Suprapubic skin (tissue), 4 donors: ENCODE measurements around the gene RXFP4. TPM values are rescaled to one million over a fixed set of nuclear protein-coding genes. Genes with fewer than 3 reads are reported as not detected.

Experiments used
- DNase-seq, 2 donors: peaks; one replicate each; pipeline ENCODE4 v3.0.0-alpha.2; 2019; ENCODE audit warnings: low spot score in 2 of 2
- H3K27ac ChIP-seq: fragments of 200-600 bp; sonication (generic); one replicate; pipeline ENCODE4 v1.5.1; 2019
- H3K27me3 ChIP-seq: fragments of 200-600 bp; sonication (generic); one replicate; pipeline ENCODE4 v1.5.1; 2019
- H3K36me3 ChIP-seq: fragments of 200-600 bp; sonication (generic); one replicate; pipeline ENCODE4 v1.5.1; 2019
- H3K4me1 ChIP-seq: fragments of 200-600 bp; sonication (generic); one replicate; pipeline ENCODE4 v1.5.1; 2019
- H3K4me3 ChIP-seq: fragments of 200-600 bp; sonication (generic); one replicate; pipeline ENCODE4 v1.5.1; 2019; ENCODE audit warnings: mild to moderate bottlenecking
- H3K9me3 ChIP-seq: fragments of 200-600 bp; sonication (generic); one replicate; pipeline ENCODE4 v1.5.1; 2019
- CTCF ChIP-seq, 2 donors: fragments of 200-600 bp in 1 of 2; fragments of 450-650 bp in 1 of 2; sonication (generic) in 1 of 2; IDR thresholded peaks; one replicate each; pipeline ENCODE4 v1.5.1; 2016 to 2019; ENCODE audit warnings: antibody characterized with exemption in 2 of 2, mild to moderate bottlenecking in 1 of 2, moderate library complexity in 1 of 2
- EP300 ChIP-seq: sonication (generic); formaldehyde crosslinking; IDR thresholded peaks from one replicate; pipeline ENCODE4 v1.6.1; 2017; ENCODE audit warnings: antibody characterized with exemption
- POLR2A ChIP-seq, 2 donors: fragments of 450-650 bp; IDR thresholded peaks; one replicate each; pipeline ENCODE4 v1.6.1; 2017; ENCODE audit warnings: antibody characterized with exemption in 2 of 2, mild to moderate bottlenecking in 2 of 2, moderate library complexity in 2 of 2
- POLR2AphosphoS5 ChIP-seq, 3 donors: sonication (generic); formaldehyde crosslinking; IDR thresholded peaks; one replicate each; pipeline ENCODE4 v1.6.1; 2017; ENCODE audit warnings: antibody characterized with exemption in 3 of 3
- WGBS: methylation state at CpG from one replicate; pipeline ENCODE4 v1.1.5; 2018; 5-methylcytosine and 5-hydroxymethylcytosine counted together
- total RNA-seq, 4 donors: library from RNA; depleted of rRNA; stranded (reverse); fragments of >200 nt; gene quantifications; one replicate each; pipeline ENCODE4 v1.1.0, GENCODE V29; 2016

Gene RXFP4
- total RNA-seq, 4 donors from 2014 or later: not detected

GRCh38 chr1:155975375-155976061 is 34.1 kb downstream of the RXFP4 start:
- Histone ChIP-seq H3K27me3 (no peaks in the 10 kb centered on the region), H3K4me1 (peaks cover 84% of the 10 kb centered on the region)

GRCh38 chr1:155976062-155976912 is 34.8 kb downstream of the RXFP4 start:
- TF ChIP-seq POLR2AphosphoS5 (IDR thresholded peaks at IDR 0.05) (no peak), EP300 (no peak), CTCF (IDR thresholded peaks at IDR 0.05) (no peak), POLR2A (IDR thresholded peaks at IDR 0.05) (no peak)
- Histone ChIP-seq H3K27ac (peak overlapping the region; percentile 89), H3K36me3 (no peaks in the 10 kb centered on the region), H3K9me3 (no peaks in the 10 kb centered on the region), H3K27me3 (no peaks in the 10 kb centered on the region), H3K4me1 (peaks cover 84% of the 10 kb centered on the region), H3K4me3 (peak overlapping the region; percentile 90)
- WGBS: 23% methylated on average over 14 of the region's 14 CpGs
- DNase-seq: peak in 1 of 2 donors; percentile 84

More at GRCh38 chr1:155975375-155976061, 34.1 kb downstream of the RXFP4 start:
- Histone ChIP-seq H3K36me3 (no peaks in the 10 kb centered on the region), H3K9me3 (no peaks in the 10 kb centered on the region), H3K27ac (peak overlapping the region; percentile 89), H3K4me3 (peak overlapping the region; percentile 90)
- no peak for DNase-seq
- 44% methylated on average over 4 of the region's 4 CpGs for WGBS
- TF ChIP-seq POLR2A (IDR thresholded peaks at IDR 0.05) (no peak), POLR2AphosphoS5 (IDR thresholded peaks at IDR 0.05) (no peak), EP300 (no peak), CTCF (IDR thresholded peaks at IDR 0.05) (no peak)

GRCh38 chr1:155976913-155977689 is 35.7 kb downstream of the RXFP4 start:
- 26% methylated on average over 5 of the region's 5 CpGs for WGBS
- peak overlapping the region; percentile 90 for H3K4me3 ChIP-seq
- DNase-seq: no peak
- H3K9me3 ChIP-seq: no peaks in the 10 kb centered on the region
- H3K27ac ChIP-seq: peak overlapping the region; percentile 89
- H3K27me3 ChIP-seq: no peaks in the 10 kb centered on the region
- H3K36me3 ChIP-seq: no peaks in the 10 kb centered on the region
- TF ChIP-seq POLR2AphosphoS5 (IDR thresholded peaks at IDR 0.05): no peak
- TF ChIP-seq POLR2A (IDR thresholded peaks at IDR 0.05): no peak
- TF ChIP-seq EP300: no peak
- TF ChIP-seq CTCF (IDR thresholded peaks at IDR 0.05): no peak
- peaks cover 87% of the 10 kb centered on the region for H3K4me1 ChIP-seq

GRCh38 chr1:155977690-155978324 is 36.4 kb downstream of the RXFP4 start:
- Histone ChIP-seq H3K4me1 (peaks cover 88% of the 10 kb centered on the region), H3K4me3 (peak overlapping the region; percentile 90)

More at GRCh38 chr1:155977690-155978324, 36.4 kb downstream of the RXFP4 start:
- Histone ChIP-seq H3K36me3 (no peaks in the 10 kb centered on the region), H3K27me3 (no peaks in the 10 kb centered on the region), H3K27ac (peak overlapping the region; percentile 89), H3K9me3 (no peaks in the 10 kb centered on the region)
- DNase-seq: peak in 1 of 2 donors; percentile 72
- TF ChIP-seq POLR2A (IDR thresholded peaks at IDR 0.05) (no peak), POLR2AphosphoS5 (IDR thresholded peaks at IDR 0.05) (no peak), CTCF (IDR thresholded peaks at IDR 0.05) (no peak), EP300 (no peak)
- WGBS: 1% methylated on average over 23 of the region's 52 CpGs
